IPS-15b (cell line): Measurements from ENCODE around the gene HES1.
A peak's percentile ranks its signal among the peaks of the same experiment; 100 is the strongest.
"Not testable (repeated sequence)": the region's sequence is repeated elsewhere in the genome, so short reads cannot be mapped to it uniquely, and the experiment has no call there.

Experiments
- H3K27me3 ChIP-seq: one replicate; pipeline ENCODE4 v1.6.1; 2013; ENCODE audit warnings: low read length; ENCODE audit not compliant: control insufficient read depth, insufficient read depth
- H3K36me3 ChIP-seq: one replicate; pipeline ENCODE4 v1.6.1; 2013; ENCODE audit warnings: low read length; ENCODE audit not compliant: control insufficient read depth, insufficient read depth
- H3K4me1 ChIP-seq: one replicate; pipeline ENCODE4 v1.6.1; 2013; ENCODE audit warnings: mild to moderate bottlenecking, low read length; ENCODE audit not compliant: control insufficient read depth, insufficient read depth
- H3K4me3 ChIP-seq: one replicate; pipeline ENCODE4 v1.5.1; 2013; ENCODE audit warnings: low read depth, low read length
- H3K9ac ChIP-seq: one replicate; pipeline ENCODE4 v1.6.1; 2013; ENCODE audit warnings: low read depth, mild to moderate bottlenecking, low read length
- H3K9me3 ChIP-seq: one replicate; pipeline ENCODE4 v1.6.1; 2013; ENCODE audit warnings: mild to moderate bottlenecking, low read length; ENCODE audit not compliant: control insufficient read depth, insufficient read depth

HES1 gene

GRCh38 chr3:194139814-194140391 lies 4.0 kb downstream of the HES1 start:
- Histone ChIP-seq H3K27me3 (peaks cover 52% of the 10 kb centered on the region), H3K4me3 (peak overlapping the region; percentile 2)

DNA sequence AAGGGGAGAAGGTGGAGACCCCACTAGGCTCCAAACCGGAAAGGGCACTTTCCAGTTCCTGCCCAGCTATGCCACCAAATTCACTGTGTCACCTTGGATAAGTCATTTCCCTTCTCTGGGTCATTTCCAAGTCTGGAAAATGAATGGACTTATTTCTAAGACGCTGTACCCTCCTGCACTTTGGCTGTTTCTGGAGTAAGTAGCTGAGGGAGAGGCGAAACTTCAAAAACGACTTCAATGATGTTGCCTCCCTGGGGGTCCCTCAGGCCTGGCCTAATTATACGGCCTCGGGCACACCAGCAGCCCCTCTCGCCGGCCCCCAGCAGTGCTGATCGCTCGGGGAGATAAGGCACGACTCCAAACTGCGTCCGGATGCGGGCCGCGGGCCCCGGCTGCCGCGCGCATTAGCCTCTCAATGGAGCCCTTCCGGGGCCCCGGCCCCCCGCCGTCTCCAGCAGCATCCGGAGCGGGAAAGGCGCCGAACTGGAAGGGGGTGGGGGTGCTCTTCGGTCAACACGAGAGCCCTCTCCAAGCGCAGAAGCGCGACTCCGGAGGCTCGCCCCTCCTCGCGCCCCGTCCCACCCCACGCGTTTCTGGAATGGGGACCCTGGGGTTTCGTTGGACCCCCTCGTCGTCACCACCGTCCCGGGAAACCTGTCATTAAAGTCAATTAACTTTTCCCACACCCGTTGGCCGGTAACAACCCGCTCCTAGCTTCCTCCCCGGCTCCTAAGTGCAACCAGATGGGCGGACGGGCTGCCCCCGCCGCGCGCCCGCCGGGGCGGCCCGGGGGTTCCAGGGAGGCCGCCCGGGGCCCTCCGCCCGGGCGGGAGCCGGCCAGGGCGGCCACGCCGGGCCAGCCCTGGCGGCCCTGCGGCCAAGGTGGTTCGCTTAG lies 4.8 kb downstream of the HES1 start:
- H3K36me3 ChIP-seq = no peaks in the 10 kb centered on the region
- peak overlapping the region; percentile 43 for H3K4me3 ChIP-seq
- H3K9ac ChIP-seq = no peak overlapping the region
- H3K4me1 ChIP-seq = peaks cover 24% of the 10 kb centered on the region
- H3K27me3 ChIP-seq = peaks cover 52% of the 10 kb centered on the region
- no peaks in the 10 kb centered on the region for H3K9me3 ChIP-seq

More at GRCh38 chr3:194139814-194140391, 4.0 kb downstream of the HES1 start:
- no peaks in the 10 kb centered on the region for H3K36me3 ChIP-seq
- no peaks in the 10 kb centered on the region for H3K9me3 ChIP-seq
- H3K9ac ChIP-seq = no peak overlapping the region
- H3K4me1 ChIP-seq = peaks cover 26% of the 10 kb centered on the region

- Histone ChIP-seq H3K9ac (peak overlapping the region; percentile 76), H3K36me3 (no peaks in the 10 kb centered on the region), H3K9me3 (no peaks in the 10 kb centered on the region), H3K4me3 (peak overlapping the region; percentile 30), H3K4me1 (peaks cover 24% of the 10 kb centered on the region), H3K27me3 (peaks cover 48% of the 10 kb centered on the region)
Measured at GRCh38 chr3:194141415-194142155, 5.6 kb downstream of the HES1 start.

DNA sequence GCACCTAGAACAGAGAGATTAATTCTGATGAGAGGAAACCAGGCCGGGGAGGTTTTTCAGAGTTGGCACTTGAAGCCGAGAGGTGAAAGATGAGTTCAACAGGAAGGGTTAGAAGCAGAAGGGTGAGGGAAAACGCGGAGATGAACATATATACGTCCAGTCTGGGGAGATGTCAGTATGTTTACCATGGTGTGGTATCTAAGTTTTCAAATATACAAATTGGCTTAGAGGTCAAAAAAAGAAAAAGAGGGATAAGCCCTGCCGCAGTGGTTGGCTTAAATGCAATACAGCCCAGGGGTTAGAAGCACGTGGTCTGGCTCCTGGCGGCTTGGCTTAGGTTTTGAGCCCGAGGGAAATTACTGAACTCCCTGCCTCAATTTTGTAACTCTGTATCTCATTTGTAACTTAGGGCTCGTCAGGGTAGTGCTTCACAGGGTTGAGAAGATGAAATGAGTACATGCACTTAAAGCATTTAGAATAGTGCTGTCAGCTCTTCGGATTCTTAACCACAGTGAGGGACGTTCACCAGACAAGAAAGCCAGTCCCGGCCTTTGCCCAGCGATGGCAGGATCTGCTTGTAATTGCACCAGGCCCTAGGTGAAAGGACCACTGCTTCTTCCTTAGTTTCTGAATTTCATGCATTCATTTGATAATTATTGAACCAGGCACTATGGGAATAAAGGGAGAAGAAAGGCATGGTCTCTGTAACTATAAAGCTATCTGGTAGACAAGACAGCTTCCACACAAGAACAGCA lies 6.4 kb downstream of the HES1 start:
- no peaks in the 10 kb centered on the region for H3K36me3 ChIP-seq

DNA sequence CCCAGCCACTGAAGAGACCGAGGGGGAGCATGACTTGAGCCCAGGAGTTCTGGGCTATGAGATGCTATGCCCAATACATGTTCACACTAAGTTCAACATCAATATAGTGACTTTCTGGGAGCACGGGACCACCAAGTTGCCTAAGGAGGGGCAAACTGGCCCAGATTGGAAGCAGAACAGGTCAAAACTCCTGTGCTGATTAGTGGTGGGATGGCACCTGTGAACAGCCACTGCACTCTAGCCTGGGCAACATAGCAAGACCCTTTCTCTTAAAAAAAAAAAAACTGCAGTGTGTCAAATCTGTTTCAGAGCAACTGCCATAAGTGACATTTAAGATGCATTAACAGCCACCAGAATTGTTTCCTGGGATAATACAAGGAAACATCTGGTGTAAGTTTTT lies 9.8 kb downstream of the HES1 start:
- Histone ChIP-seq H3K4me3 (no peak overlapping the region), H3K36me3 (no peaks in the 10 kb centered on the region), H3K9ac (no peak overlapping the region), H3K27me3 (peaks cover 20% of the 10 kb centered on the region), H3K9me3 (no peaks in the 10 kb centered on the region), H3K4me1 (peaks cover 10% of the 10 kb centered on the region)

More for the DNA sequence above, 6.4 kb downstream of the HES1 start:
- Histone ChIP-seq H3K4me1 (peaks cover 24% of the 10 kb centered on the region), H3K9me3 (no peaks in the 10 kb centered on the region), H3K4me3 (peak overlapping the region; percentile 30), H3K27me3 (peaks cover 40% of the 10 kb centered on the region), H3K9ac (no peak overlapping the region)

- H3K27me3 ChIP-seq = peaks cover 17% of the 10 kb centered on the region
- no peak overlapping the region for H3K4me3 ChIP-seq
- no peaks in the 10 kb centered on the region for H3K9me3 ChIP-seq
- H3K36me3 ChIP-seq = no peaks in the 10 kb centered on the region
- H3K4me1 ChIP-seq = peaks cover under 1% of the 10 kb centered on the region
- no peak overlapping the region for H3K9ac ChIP-seq
Measured at GRCh38 chr3:194147679-194148078, 11.7 kb downstream of the HES1 start.

DNA sequence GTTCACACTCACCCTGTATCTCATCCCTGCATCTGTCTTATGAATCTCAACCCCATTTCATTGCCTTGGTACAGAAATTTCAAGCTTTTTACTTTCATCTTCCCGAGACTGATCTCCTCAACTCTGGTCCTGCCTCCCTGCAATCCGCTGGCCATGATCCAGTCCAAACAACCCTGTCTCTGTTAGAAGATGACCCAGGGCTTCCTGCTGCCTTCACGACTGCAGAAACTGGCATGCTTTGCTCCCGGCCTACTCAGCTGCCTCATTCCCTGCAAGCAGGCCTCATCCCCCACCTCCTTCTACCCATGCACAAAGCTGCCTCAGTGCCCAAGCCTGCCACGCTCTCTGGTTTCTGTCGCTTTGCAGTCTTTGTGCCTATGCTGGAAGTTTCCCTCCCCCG lies 12.4 kb downstream of the HES1 start:
- Histone ChIP-seq H3K9ac (no peak overlapping the region), H3K4me1 (no peaks in the 10 kb centered on the region), H3K9me3 (no peaks in the 10 kb centered on the region), H3K36me3 (no peaks in the 10 kb centered on the region), H3K4me3 (no peak overlapping the region), H3K27me3 (peaks cover 13% of the 10 kb centered on the region)

DNA sequence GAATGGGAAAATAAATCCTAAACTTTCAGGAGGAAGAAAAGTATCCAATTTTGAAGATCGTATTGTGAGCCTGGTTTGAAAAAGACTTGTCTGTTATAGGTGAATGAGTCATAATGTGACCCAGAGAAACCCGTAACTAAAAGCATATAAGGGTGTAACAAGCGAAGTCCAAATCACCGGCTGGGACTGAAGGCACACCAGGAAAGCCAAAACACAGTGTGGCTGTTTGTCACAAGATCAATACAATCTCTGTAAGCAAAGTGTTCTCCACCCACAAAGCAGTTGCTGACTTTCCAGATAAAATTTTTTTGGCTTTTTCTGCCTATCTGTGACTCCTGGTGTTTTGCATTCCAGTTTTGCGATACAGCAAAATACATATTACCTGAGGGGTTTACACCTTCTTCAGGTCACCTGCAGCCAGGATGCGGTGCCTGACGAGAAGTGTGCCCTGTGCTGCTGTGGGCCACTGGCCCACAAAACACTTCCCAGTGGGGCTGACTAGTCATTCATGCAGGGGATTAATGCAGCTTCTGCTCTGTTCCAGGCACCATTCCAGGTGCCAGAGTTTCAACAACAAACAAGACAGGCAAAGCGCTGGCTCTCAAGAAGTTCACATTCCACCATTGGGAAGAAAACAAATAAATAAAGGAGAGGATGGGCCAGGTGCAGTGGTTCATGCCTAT lies 14.4 kb downstream of the HES1 start:
- Histone ChIP-seq H3K27me3 (peaks cover 4% of the 10 kb centered on the region), H3K4me1 (no peaks in the 10 kb centered on the region), H3K4me3 (no peak overlapping the region), H3K9ac (no peak overlapping the region), H3K9me3 (no peaks in the 10 kb centered on the region), H3K36me3 (no peaks in the 10 kb centered on the region)

DNA sequence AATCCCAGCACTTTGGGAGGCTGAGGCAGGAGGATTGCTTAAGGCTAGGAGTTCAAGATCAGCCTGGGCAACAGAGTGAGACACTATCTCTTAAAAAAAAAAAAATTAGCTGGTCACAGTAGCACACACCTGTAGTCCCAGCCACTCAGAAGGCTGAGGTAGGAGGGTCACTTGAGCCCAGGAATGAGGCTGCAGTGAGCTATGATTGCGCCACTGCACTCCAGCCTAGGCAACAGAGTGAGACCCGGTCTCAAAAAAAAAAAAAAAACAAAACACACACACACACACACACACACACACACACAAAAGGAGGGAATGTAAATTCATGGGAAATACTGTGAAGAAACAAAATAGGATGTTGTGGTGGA lies 15.0 kb downstream of the HES1 start:
- H3K27me3 ChIP-seq, H3K36me3 ChIP-seq, H3K4me3 ChIP-seq, H3K9me3 ChIP-seq, H3K9ac ChIP-seq, H3K4me1 ChIP-seq: not testable (repeated sequence)

- Histone ChIP-seq H3K9me3 (no peaks in the 10 kb centered on the region), H3K36me3 (no peaks in the 10 kb centered on the region), H3K9ac (no peak overlapping the region), H3K27me3 (no peaks in the 10 kb centered on the region), H3K4me1 (no peaks in the 10 kb centered on the region), H3K4me3 (no peak overlapping the region)
Measured at GRCh38 chr3:194154346-194154745, 18.4 kb downstream of the HES1 start.

DNA sequence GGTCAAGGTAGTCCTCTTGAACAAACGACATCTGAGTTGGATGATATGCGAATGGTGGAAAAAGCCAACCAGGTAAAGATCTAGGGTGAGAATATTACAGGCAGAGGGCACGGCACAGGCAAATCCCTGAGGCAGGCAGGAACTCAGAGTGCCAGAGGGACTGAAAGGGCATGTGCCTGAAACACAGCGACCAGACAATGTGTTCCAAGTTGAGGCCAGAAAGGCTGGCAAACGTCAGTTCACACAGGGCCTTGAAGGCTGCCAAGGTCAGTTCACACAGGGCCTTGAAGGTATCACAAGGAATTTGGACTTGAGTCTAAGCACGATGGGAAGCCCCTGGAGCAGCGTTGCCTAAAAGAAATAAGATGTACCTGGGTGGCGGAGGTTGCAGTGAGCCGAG lies 20.1 kb downstream of the HES1 start:
- Histone ChIP-seq H3K9me3 (no peaks in the 10 kb centered on the region), H3K4me3 (no peak overlapping the region), H3K9ac (no peak overlapping the region), H3K27me3 (no peaks in the 10 kb centered on the region), H3K36me3 (no peaks in the 10 kb centered on the region), H3K4me1 (peaks cover 4% of the 10 kb centered on the region)
